ENCODE results near the gene HES7.
A peak's percentile ranks its signal among the peaks of the same experiment; 100 is the strongest.
"Not testable (repeated sequence)": the region's sequence is repeated elsewhere in the genome, so short reads cannot be mapped to it uniquely, and the experiment has no call there.

Gene HES7

GRCh38 chr17:8081876-8082275 is 42.0 kb downstream of the HES7 start:
- no peak overlapping the region for H3K4me3 ChIP-seq (replicated peaks; ENCODE audit: low read depth, low read length)
- no peak for DNase-seq (ENCODE audit: low read depth)
- no peak for TF ChIP-seq CTCF (IDR thresholded peaks at IDR 0.05; ENCODE audit: low read length, missing control alignments)

DNA sequence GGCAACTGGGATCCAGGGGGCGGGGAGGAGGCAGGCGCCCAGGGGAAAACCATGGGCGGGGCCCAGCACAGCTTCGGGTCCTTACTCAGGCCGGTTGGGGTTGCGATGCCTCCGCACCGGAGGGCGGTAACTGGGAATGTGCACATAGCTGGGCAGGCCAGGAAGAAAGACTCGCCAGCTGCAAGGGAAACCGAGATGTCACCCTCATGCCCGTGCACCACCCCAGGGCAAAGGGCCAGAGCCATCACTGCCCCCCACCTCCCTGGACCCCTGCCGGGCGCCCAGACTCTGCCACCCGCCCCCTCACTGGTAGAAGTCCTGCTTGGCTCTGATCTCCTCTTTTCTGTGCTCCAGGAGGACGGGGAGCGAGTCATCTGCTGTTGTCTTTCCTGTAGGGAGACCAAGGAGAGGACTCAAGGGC is 43.1 kb downstream of the HES7 start:
- DNase-seq (ENCODE audit: low read depth) = no peak
- no peak overlapping the region for H3K4me3 ChIP-seq (replicated peaks; ENCODE audit: low read depth, low read length)
- TF ChIP-seq CTCF (IDR thresholded peaks at IDR 0.05; ENCODE audit: low read length, missing control alignments) = no peak

DNA sequence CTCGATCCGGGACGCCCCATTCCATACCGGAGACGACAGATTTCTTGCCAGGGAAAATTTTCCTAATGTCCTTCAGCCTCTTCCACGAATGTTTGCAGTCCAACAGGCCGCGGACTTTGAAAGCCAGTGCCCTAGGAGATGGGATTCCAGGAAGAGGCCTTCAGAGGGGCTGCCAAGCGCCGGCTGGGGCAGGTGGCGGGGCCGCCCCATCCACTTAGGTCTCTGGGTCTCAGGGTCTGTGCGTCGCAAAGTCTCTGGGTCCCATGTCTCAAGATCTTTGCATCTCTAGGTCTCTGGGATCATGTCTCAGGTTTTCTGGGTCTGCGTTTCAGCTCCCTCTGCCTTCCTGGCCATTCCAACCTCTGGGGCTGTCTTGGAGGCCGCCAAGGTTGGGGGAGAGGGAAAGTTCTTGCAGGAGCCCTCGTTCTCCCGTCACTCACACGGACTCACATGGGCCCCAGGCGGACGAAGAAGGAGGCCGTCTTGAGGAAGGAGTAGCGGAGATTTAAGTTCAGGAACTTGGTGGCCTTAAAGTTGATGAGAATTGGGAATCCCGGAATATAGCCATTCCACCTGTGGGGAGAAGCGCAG is 43.6 kb downstream of the HES7 start:
- DNase-seq (ENCODE audit: low read depth) = no peak
- no peak overlapping the region for H3K4me3 ChIP-seq (replicated peaks; ENCODE audit: low read depth, low read length)
- TF ChIP-seq CTCF (IDR thresholded peaks at IDR 0.05; ENCODE audit: low read length, missing control alignments) = no peak

DNA sequence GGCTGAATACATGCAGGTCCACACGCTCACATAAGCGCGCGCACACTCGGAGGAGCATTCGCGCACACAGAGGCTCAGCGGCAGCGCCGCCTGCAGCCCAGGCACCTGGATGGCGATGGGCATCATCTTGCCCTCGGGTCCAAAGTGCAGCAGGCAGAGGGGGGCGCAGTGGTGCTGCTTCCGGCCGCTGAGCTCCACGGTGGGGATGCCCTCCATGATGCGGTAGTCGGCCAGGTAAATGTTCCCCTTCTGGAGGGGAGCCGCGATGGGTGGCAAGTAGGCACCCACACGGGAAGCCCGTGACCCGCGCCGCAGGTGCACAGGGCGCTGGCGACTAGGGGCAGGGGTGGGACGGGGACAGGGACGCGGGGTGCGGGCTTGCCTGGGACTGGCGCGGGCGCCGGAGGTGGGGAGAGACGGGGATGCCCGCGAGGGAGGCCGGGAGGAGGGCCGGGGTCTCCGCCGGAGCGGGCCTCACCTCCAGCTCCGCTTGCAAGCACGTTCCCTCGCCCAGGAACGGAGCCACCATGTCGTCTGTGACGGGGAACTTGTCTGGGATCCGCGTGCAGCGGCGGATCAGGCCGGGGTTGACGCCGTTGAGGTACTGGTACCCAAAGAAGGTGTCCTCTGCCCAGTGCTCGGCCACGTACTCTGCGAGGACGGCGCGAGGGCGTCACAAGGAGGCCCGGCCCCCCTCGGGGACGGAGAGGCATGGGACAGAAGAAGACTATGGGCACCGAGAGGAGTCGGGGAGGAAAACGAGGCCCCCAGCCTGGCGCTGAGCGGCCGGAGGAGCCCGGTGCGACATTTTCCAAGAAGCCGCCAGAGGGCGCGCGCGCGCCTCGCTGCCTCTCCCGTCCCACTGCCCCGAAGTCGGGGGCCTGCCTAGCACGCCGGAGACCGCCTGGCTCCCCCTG is 44.4 kb downstream of the HES7 start:
- H3K4me3 ChIP-seq (replicated peaks; ENCODE audit: low read depth, low read length) = peak overlapping the region; percentile 39
- TF ChIP-seq CTCF (IDR thresholded peaks at IDR 0.05; ENCODE audit: low read length, missing control alignments) = peak; percentile 68
- peak; percentile 46 for DNase-seq (ENCODE audit: low read depth)

DNA sequence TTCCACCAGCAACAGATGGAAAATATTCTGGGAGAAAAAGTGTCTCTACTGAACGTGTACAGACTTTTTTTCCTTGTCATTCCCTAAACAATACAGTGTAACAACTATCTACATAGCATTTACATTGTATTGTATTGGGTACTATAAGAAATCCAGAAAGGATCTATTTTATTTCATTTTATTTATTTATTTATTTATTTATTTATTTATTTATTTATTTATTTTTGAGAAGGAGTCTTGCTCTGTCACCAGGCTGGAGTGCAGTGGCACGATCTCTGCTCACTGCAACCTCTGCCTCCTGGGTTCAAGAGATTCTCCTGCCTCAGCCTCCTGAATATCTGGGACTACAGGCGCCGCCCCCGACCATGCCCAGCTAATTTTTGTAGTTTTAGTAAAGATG is 46.0 kb downstream of the HES7 start:
- not testable (repeated sequence) for DNase-seq (ENCODE audit: low read depth); H3K4me3 ChIP-seq (replicated peaks; ENCODE audit: low read depth, low read length)

- no peak for DNase-seq (ENCODE audit: low read depth)
- no peak overlapping the region for H3K4me3 ChIP-seq (replicated peaks; ENCODE audit: low read depth, low read length)
- no peak for TF ChIP-seq CTCF (IDR thresholded peaks at IDR 0.05; ENCODE audit: low read length, missing control alignments)
Observed at GRCh38 chr17:8076502-8077266, 47.2 kb downstream of the HES7 start.
